NCI-H1694 treated with DMSO at 0.1 percent for 48 hours (cell line): ENCODE results near the gene SPECC1L.

Experiments
- DNase-seq: peaks from one replicate; lab custom pipeline; 2025; lab: John Stamatoyannopoulos, UW

SPECC1L gene

DNA sequence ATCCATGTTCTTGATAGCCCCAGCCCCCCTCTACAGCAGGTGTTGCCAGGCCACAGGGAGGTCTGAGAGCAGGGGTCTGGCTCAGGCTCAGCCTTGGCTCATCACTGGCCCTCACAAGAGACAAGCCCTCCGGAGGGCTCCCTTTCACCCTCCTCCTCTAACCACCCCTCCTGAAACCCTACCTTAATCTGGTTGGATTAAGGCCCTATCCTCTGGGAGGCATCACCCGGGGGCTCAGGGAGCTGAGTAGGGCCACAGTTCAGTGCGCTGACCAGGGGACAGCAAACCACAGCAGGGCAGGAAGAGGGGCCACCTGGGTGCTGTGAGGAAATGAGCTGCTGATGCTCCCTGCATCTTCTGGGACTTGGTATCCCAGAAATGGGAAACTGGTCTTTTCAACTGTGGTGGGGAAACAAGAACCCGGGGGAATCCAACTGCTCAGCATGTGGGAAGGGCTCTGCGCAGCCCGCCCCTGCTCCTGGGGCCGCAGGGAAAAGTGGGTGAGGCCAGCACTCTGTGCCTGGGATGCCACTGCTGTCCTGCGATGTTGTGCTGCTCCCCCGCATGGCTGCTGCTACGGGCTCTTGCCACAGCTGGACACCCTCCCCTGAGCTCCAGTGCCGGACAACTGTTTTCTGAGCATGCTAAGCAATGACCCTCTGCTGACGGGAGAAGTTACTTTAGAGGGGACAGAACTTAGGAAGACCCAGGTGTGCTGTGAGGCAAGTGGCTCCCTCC, 174.3 kb downstream of the SPECC1L start:
- no peak for DNase-seq

GRCh38 chr22:24445481-24446259, 175.0 kb downstream of the SPECC1L start:
- no peak for DNase-seq

- DNase-seq: no peak
Measured at GRCh38 chr22:24446260-24446611, 175.6 kb downstream of the SPECC1L start.

GRCh38 chr22:24450610-24451009, 180.0 kb downstream of the SPECC1L start:
- DNase-seq: peak; percentile 58

GRCh38 chr22:24451162-24451561, 180.5 kb downstream of the SPECC1L start:
- DNase-seq: no peak

DNA sequence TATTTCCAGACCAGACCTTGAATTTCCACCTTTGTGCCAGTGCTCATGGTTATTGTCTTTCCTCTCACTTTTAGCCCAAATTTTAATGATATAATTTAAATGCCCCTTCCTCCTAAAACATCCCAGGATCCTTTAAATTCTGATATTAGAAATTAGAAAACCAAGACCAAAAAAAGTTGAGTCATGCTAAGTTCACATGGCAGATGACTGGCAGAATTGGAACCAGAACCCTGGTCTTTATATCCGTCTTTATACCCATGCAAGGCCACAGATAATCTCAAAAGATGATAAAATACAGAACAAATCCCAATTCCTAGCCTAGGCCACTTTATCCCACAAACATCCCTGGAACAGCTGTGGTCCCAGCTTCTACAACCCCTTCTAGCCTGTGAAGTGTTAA, 183.2 kb downstream of the SPECC1L start:
- no peak for DNase-seq

DNA sequence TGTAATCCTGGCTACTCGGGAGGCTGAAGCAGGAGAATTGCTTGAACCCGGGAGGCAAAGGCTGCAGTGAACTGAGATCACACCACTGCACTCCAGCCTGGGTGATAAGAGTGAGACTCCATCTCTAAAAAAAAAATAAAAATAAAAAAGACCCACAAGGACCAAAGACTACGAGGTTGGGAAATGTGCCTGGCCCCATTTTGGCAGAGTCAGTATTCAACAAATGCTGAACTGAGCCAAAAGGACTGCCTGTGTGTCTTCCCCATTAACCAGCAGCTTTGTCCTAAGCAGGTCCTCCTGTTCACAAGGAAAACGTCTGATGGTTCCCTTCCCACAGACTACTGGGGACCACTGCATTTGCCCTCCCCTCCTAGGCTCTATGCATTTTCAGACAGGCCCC, 184.4 kb downstream of the SPECC1L start:
- DNase-seq: no peak

- DNase-seq: no peak
Measured at GRCh38 chr22:24455751-24456426, 185.3 kb downstream of the SPECC1L start.

- no peak for DNase-seq
Measured at GRCh38 chr22:24457894-24458420, 187.3 kb downstream of the SPECC1L start.

- DNase-seq: no peak
Measured at GRCh38 chr22:24459911-24460310, 189.3 kb downstream of the SPECC1L start.

- DNase-seq: no peak
Measured at GRCh38 chr22:24460418-24461089, 189.9 kb downstream of the SPECC1L start.

DNA sequence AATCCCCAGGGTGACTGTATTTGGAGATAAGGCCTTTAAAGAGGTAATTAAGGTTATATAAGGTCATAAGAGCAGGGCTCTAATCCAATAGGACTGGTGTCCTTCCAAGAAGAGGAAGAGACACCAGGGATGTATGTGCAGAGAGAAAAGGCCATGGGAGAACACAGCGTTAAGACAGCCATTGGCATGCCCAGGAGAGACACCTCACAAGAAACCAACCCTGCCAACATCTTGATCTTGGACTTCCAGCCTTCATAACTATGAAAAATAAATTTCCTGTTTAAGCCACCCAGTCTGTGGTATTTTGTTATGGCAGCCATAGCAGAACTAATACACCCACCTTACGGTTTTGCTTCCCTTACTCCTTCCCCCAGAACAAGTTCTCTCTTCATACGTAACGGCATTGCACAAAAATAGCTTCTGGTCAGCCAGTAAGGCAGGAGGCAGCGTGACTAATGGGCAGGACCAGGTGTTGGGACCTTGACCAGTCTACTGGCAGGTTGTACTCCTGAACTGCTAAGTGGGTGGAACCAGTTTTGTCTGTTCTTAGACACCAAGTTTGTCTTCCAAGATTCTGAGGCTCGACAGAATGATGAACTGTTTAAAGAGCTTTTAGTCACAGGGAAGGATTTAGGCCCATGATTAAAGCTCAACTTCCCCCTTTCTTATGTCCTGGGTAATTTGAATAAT, 192.6 kb downstream of the SPECC1L start:
- DNase-seq: no peak

- no peak for DNase-seq
Measured at GRCh38 chr22:24465566-24465965, 194.9 kb downstream of the SPECC1L start.

- no peak for DNase-seq
Measured at GRCh38 chr22:24465975-24466374, 195.3 kb downstream of the SPECC1L start.

- no peak for DNase-seq
Measured at GRCh38 chr22:24466716-24467328, 196.2 kb downstream of the SPECC1L start.

DNA sequence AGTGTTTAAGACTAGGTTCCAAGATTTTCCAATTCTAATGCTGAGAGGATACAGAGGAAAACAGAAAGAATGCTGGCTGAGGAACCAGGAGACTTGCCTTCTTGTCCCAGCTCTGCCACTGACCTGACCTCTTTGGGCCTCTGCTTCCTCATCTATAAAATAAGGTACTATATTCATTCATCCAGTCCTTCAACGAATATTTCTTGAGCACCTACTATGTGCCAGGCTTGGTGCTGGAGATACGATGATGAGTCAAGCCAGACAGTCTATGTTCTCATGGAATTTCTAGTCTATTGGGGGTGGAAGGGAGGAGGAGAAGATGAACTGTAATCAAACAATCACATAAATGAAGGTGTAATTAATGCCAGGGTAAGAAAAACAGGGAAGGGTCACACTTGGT, 196.7 kb downstream of the SPECC1L start:
- DNase-seq: no peak
